CD4-positive, alpha-beta memory T cell (primary cell): ENCODE results near the gene IL36G. TPM values are rescaled to one million over a fixed set of nuclear protein-coding genes. Genes with fewer than 3 reads are reported as not detected.

Experiments
- CTCF ChIA-PET: fragments of 350-600 bp; sonication (Branson Sonifier 250); formaldehyde crosslinking; loops from one replicate; lab custom pipeline; 2021; ENCODE audit warnings: inconsistent platforms; ENCODE audit not compliant: partially characterized antibody; lab: Charles Lee
- POLR2A ChIA-PET: fragments of 350-600 bp; sonication (Branson Sonifier 250); formaldehyde crosslinking; loops from one replicate; lab custom pipeline; 2021; ENCODE audit not compliant: partially characterized antibody; lab: Charles Lee
- DNase-seq, 5 donors: peaks; one replicate each; pipeline versions ENCODE4 v3.0.0 to v3.0.0-alpha.2; 2020 to 2022; ENCODE audit warnings: mixed read lengths in 1 of 5
- H3K27ac ChIP-seq: one replicate; pipeline ENCODE4 v1.7.0; 2013; ENCODE audit warnings: low read depth, low read length
- H3K27me3 ChIP-seq: 2 replicates; pipeline ENCODE4 v1.7.0; 2013; ENCODE audit warnings: mild to moderate bottlenecking, low read length, moderate library complexity; ENCODE audit not compliant: insufficient read depth
- H3K36me3 ChIP-seq: 2 replicates; pipeline ENCODE4 v1.7.0; 2013; ENCODE audit warnings: mild to moderate bottlenecking, low read length, moderate library complexity; ENCODE audit not compliant: insufficient read depth
- H3K4me1 ChIP-seq: 2 replicates; pipeline ENCODE4 v1.7.0; 2013; ENCODE audit warnings: mild to moderate bottlenecking, low read length, moderate library complexity; ENCODE audit not compliant: insufficient read depth
- H3K4me3 ChIP-seq, 2 donors: one replicate each; pipeline ENCODE4 v1.7.0; 2013; ENCODE audit warnings: low read length in 2 of 2, mild to moderate bottlenecking in 1 of 2
- H3K9me3 ChIP-seq, 2 donors: one replicate each; pipeline ENCODE4 v1.7.0; 2013; ENCODE audit warnings: low read length in 2 of 2, control low read depth in 1 of 2; ENCODE audit not compliant: control insufficient read depth in 1 of 2
- H3K27ac Mint-ChIP-seq, 7 donors: one replicate each; pipeline ENCODE4 v1.8.0; 2020 to 2021; ENCODE audit warnings: mixed read lengths in 7 of 7, mild to moderate bottlenecking in 6 of 7, inconsistent platforms in 3 of 7, moderate library complexity in 3 of 7
- H3K27me3 Mint-ChIP-seq, 2 donors: one replicate each; pipeline ENCODE4 v1.8.0; 2020 to 2021; ENCODE audit warnings: mixed read lengths in 2 of 2
- H3K36me3 Mint-ChIP-seq, 2 donors: one replicate each; pipeline ENCODE4 v1.8.0; 2020 to 2021; ENCODE audit warnings: mixed read lengths in 2 of 2, inconsistent platforms in 1 of 2, mild to moderate bottlenecking in 1 of 2
- H3K4me1 Mint-ChIP-seq, 4 donors: one replicate each; pipeline ENCODE4 v1.8.0; 2020 to 2021; ENCODE audit warnings: mixed read lengths in 4 of 4, mild to moderate bottlenecking in 1 of 4
- H3K4me3 Mint-ChIP-seq, 8 donors: one replicate each; pipeline ENCODE4 v1.8.0; 2020 to 2021; ENCODE audit warnings: mixed read lengths in 8 of 8, mild to moderate bottlenecking in 7 of 8, moderate library complexity in 6 of 8, inconsistent platforms in 3 of 8
- H3K9me3 Mint-ChIP-seq, 8 donors: one replicate each; pipeline ENCODE4 v1.8.0; 2020 to 2021; ENCODE audit warnings: mixed read lengths in 8 of 8, mild to moderate bottlenecking in 5 of 8, inconsistent platforms in 3 of 8, moderate library complexity in 1 of 8
- intact Hi-C: fragments of 100-400 bp; cut with micrococcal nuclease; formaldehyde crosslinking; loops from one replicate; pipeline ENCODE4 v1.15.1; 2023
- polyA plus RNA-seq, 2 donors: library from polyadenylated mRNA; unstranded; fragments of 300-500 nt; fragmentation: Illumina TruSeq; gene quantifications; one replicate each; pipeline ENCODE4 v1.2.3, GENCODE V29; 2021
- total RNA-seq, 2 experiments: library from RNA; stranded (reverse); gene quantifications; one replicate each; pipeline ENCODE4 v1.2.3, GENCODE V29; 2021

The IL36G gene
- total and polyA plus RNA-seq, 4 experiments from 2014 or later: not detected

DNA sequence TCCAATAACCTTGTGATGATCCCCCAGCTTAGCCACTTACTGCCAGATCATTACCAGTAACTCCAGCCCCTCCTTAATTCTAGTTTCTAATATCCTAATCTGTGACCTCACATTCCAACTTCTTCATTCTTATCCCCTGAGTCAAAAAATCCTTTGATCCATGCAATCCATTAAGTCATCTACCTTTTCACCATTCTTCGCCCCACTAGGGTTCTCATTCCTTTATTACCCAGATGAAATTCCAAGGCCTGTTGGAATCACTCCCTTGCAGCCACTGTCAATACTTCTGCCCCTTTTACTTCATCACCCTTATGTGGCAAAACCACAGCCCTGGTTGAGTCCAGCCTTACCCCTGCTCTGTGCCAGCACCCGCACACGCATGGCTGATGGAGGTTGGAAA lies 20.3 kb upstream of the IL36G start:
- no peak overlapping the region for H3K4me3 ChIP-seq
- Mint-ChIP-seq H3K27me3 (peaks cover 8 to 10% of the 10 kb centered on the region in 2 donors), H3K27ac (no peak overlapping the region), H3K4me3 (no peak overlapping the region), H3K9me3 (peaks cover 0 to 2% (median 0%) of the 10 kb centered on the region in 8 donors), H3K36me3 (no peaks in the 10 kb centered on the region), H3K4me1 (no peaks in the 10 kb centered on the region)
- no peaks in the 10 kb centered on the region for H3K9me3 ChIP-seq
- ChIA-PET CTCF (interaction anchor here (1.0 to 3.2 kb wide), 2 partner anchors 12 to 209 kb away, joined by 3 to 14 read pairs; no protein-coding TSS in a partner anchor), POLR2A (no interaction called here)
- H3K36me3 ChIP-seq: no peaks in the 10 kb centered on the region
- no peak for DNase-seq
- intact Hi-C loops: no loop called here
- no peaks in the 10 kb centered on the region for H3K27me3 ChIP-seq
- no peak overlapping the region for H3K27ac ChIP-seq
- no peaks in the 10 kb centered on the region for H3K4me1 ChIP-seq

DNA sequence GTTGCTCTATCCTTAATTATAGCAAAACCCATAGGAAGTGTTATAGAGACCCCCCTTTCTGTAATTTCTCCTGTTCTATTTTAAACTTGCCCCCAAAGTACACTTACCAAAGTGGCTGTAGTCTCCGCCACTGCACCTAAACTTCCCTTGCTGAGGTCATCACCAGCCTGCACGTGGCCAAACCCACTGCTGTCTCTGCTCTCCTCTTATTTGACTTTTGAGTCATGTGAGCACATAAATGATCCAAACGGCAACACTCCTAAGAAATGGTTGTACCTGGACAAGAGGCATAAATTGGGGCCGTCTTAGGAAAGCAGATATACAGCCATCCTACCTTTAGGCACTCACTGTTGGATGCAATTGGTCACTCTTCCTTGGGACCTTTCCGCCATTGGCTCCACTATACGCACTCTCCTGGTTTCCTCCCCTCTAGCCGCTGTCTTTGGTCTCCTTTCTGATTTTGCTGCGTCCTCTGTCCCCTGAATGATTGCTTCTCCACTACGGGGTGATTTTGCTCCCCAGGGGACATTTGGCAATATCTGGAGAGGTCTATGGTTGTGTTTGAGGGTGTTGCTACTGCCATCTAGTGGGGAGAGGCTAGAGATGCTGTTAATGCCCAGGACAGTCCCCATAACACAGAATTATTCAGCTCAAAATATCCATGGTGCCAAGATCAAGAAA lies 19.2 kb upstream of the IL36G start:
- Mint-ChIP-seq H3K4me1 (no peaks in the 10 kb centered on the region), H3K9me3 (no peaks in the 10 kb centered on the region), H3K27me3 (peaks cover 5 to 10% of the 10 kb centered on the region in 2 donors), H3K27ac (no peak overlapping the region), H3K4me3 (no peak overlapping the region), H3K36me3 (no peaks in the 10 kb centered on the region)
- DNase-seq: peak in 4 of 5 donors; percentile 35 to 53 (median 52)
- POLR2A ChIA-PET: no interaction called here
- H3K4me3 ChIP-seq: no peak overlapping the region
- no peaks in the 10 kb centered on the region for H3K36me3 ChIP-seq
- H3K4me1 ChIP-seq: no peaks in the 10 kb centered on the region
- intact Hi-C loops: no loop called here
- no peaks in the 10 kb centered on the region for H3K27me3 ChIP-seq
- CTCF ChIA-PET: interaction anchor here (0.5 to 2.1 kb wide), 14 partner anchors 8 to 209 kb away, joined by 3 to 12 read pairs (median 3); partner anchors contain the start of gene IL36B
- H3K9me3 ChIP-seq: no peaks in the 10 kb centered on the region
- H3K27ac ChIP-seq: no peak overlapping the region

- DNase-seq: no peak
Measured at GRCh38 chr2:112959109-112959812, 18.5 kb upstream of the IL36G start.

GRCh38 chr2:112960230-112960825 lies 17.5 kb upstream of the IL36G start:
- no peak overlapping the region for H3K4me3 ChIP-seq
- intact Hi-C loops: no loop called here
- Mint-ChIP-seq H3K4me3 (no peak overlapping the region), H3K9me3 (no peaks in the 10 kb centered on the region), H3K36me3 (no peaks in the 10 kb centered on the region), H3K4me1 (no peaks in the 10 kb centered on the region), H3K27ac (no peak overlapping the region), H3K27me3 (peaks cover 0 to 3% of the 10 kb centered on the region in 2 donors)
- ChIA-PET CTCF (interaction anchor here (0.7 to 2.1 kb wide), 5 partner anchors 9 to 211 kb away, joined by 3 to 12 read pairs (median 3); partner anchors contain the start of gene IL36B), POLR2A (no interaction called here)
- no peaks in the 10 kb centered on the region for H3K9me3 ChIP-seq
- DNase-seq: no peak
- no peak overlapping the region for H3K27ac ChIP-seq
- H3K27me3 ChIP-seq: no peaks in the 10 kb centered on the region
- no peaks in the 10 kb centered on the region for H3K4me1 ChIP-seq
- H3K36me3 ChIP-seq: no peaks in the 10 kb centered on the region

More at GRCh38 chr2:112959109-112959812, 18.5 kb upstream of the IL36G start:
- H3K4me1 Mint-ChIP-seq: no peaks in the 10 kb centered on the region
- intact Hi-C loops: no loop called here
- Histone ChIP-seq H3K4me3 (no peak overlapping the region), H3K9me3 (no peaks in the 10 kb centered on the region), H3K27me3 (no peaks in the 10 kb centered on the region), H3K36me3 (no peaks in the 10 kb centered on the region), H3K27ac (no peak overlapping the region), H3K4me1 (no peaks in the 10 kb centered on the region)
- peaks cover 5 to 10% of the 10 kb centered on the region in 2 donors for H3K27me3 Mint-ChIP-seq
- H3K27ac Mint-ChIP-seq: no peak overlapping the region
- H3K4me3 Mint-ChIP-seq: no peak overlapping the region
- H3K9me3 Mint-ChIP-seq: no peaks in the 10 kb centered on the region
- H3K36me3 Mint-ChIP-seq: no peaks in the 10 kb centered on the region
- ChIA-PET CTCF (interaction anchor here (0.5 to 2.1 kb wide), 13 partner anchors 8 to 210 kb away, joined by 3 to 12 read pairs (median 3); partner anchors contain the start of gene IL36B), POLR2A (no interaction called here)

GRCh38 chr2:112962308-112963175 lies 15.3 kb upstream of the IL36G start:
- intact Hi-C loops: no loop called here
- Histone ChIP-seq H3K4me1 (no peaks in the 10 kb centered on the region), H3K36me3 (no peaks in the 10 kb centered on the region), H3K9me3 (no peaks in the 10 kb centered on the region), H3K27me3 (no peaks in the 10 kb centered on the region), H3K27ac (no peak overlapping the region), H3K4me3 (no peak overlapping the region)
- Mint-ChIP-seq H3K27ac (no peak overlapping the region), H3K9me3 (no peaks in the 10 kb centered on the region), H3K27me3 (peaks cover 0 to 3% of the 10 kb centered on the region in 2 donors), H3K36me3 (no peaks in the 10 kb centered on the region), H3K4me1 (no peaks in the 10 kb centered on the region), H3K4me3 (no peak overlapping the region)
- DNase-seq: no peak
- ChIA-PET POLR2A (no interaction called here), CTCF (no interaction called here)

- H3K9me3 ChIP-seq: no peaks in the 10 kb centered on the region
- intact Hi-C loops: no loop called here
- peaks cover 8% of the 10 kb centered on the region for H3K4me1 ChIP-seq
- Mint-ChIP-seq H3K27ac (no peak overlapping the region), H3K36me3 (no peaks in the 10 kb centered on the region), H3K4me1 (peaks cover 4 to 12% (median 6%) of the 10 kb centered on the region in 4 donors), H3K27me3 (peaks cover 0 to 3% of the 10 kb centered on the region in 2 donors), H3K9me3 (peaks cover 0 to 6% (median 0%) of the 10 kb centered on the region in 8 donors), H3K4me3 (no peak overlapping the region)
- ChIA-PET CTCF (interaction anchor here (0.8 to 1.1 kb wide), 2 partner anchors 8 to 10 kb away, joined by 3 to 4 read pairs; no protein-coding TSS in a partner anchor), POLR2A (no interaction called here)
- H3K4me3 ChIP-seq: no peak overlapping the region
- no peaks in the 10 kb centered on the region for H3K36me3 ChIP-seq
- no peaks in the 10 kb centered on the region for H3K27me3 ChIP-seq
- H3K27ac ChIP-seq: no peak overlapping the region
- DNase-seq: no peak
Measured at GRCh38 chr2:112967023-112967422, 10.8 kb upstream of the IL36G start.
